Adrenal gland (tissue), 12 donors: Measurements from ENCODE around the gene RBM23. TPM values are rescaled to one million over a fixed set of nuclear protein-coding genes. Genes with fewer than 3 reads are reported as not detected.

Experiments
- DNase-seq, 7 donors: peaks; one replicate each; pipeline ENCODE4 v3.0.0-alpha.2; 2019 to 2020
- H3K27ac ChIP-seq, 5 donors: fragments of 200-600 bp; sonication (generic) in 4 of 5; 1 replicate in 3 of 5; 2 replicates in 2 of 5; pipeline versions ENCODE4 v1.5.1 to v1.8.0; 2016 to 2020; ENCODE audit warnings: mild to moderate bottlenecking in 1 of 5
- H3K27me3 ChIP-seq: fragments of 200-600 bp; 2 replicates; pipeline ENCODE4 v1.8.0; 2021
- H3K36me3 ChIP-seq, 2 donors: fragments of 200-600 bp; replicated peaks in 1 of 2; 1 replicate in 1 of 2; 2 replicates in 1 of 2; pipeline versions ENCODE4 v1.5.1 to v1.8.0; 2018 to 2022
- H3K4me1 ChIP-seq, 2 donors: fragments of 200-600 bp; replicated peaks in 1 of 2; 1 replicate in 1 of 2; 2 replicates in 1 of 2; pipeline versions ENCODE4 v1.5.1 to v1.8.0; 2018 to 2021
- H3K4me3 ChIP-seq, 4 donors: fragments of 200-600 bp; sonication (generic) in 3 of 4; one replicate each; pipeline ENCODE4 v1.5.1; 2016 to 2018
- H3K9me3 ChIP-seq, 3 donors: fragments of 200-600 bp; sonication (generic) in 1 of 3; replicated peaks in 1 of 3; 1 replicate in 2 of 3; 2 replicates in 1 of 3; pipeline versions ENCODE4 v1.5.1 to v1.8.0; 2016 to 2021
- POLR2A ChIP-seq, 2 donors: fragments of 450-650 bp; IDR thresholded peaks; one replicate each; pipeline ENCODE4 v1.6.1; 2017; ENCODE audit warnings: antibody characterized with exemption in 2 of 2, mild to moderate bottlenecking in 2 of 2, moderate library complexity in 1 of 2
- WGBS, 4 donors: extraction: QIAGEN DNeasy Blood & Tissue Kit in 2 of 4; methylation state at CpG; one replicate each; pipeline versions ENCODE4 v1.1.5 to v1.1.7; 2013 to 2017; 5-methylcytosine and 5-hydroxymethylcytosine counted together
- intact Hi-C, 2 donors: fragments of 100-400 bp; cut with DNase I; formaldehyde crosslinking; loops; one replicate each; pipeline versions ENCODE4 v1.14.1 to v1.15.0; 2022 to 2023
- polyA plus RNA-seq, 3 donors: library from polyadenylated mRNA; stranded (reverse); fragments of 200-250 nt in 2 of 3; fragments of 350-450 nt in 1 of 3; fragmentation: Illumina TruSeq in 1 of 3; extraction: RNeasy Lipid Tissue Mini Kit (QIAGEN cat#74804) in 1 of 3; gene quantifications; one replicate each; pipeline ENCODE4 v1.2.3, GENCODE V29; 2013 to 2014
- total RNA-seq, 9 donors: library from RNA; depleted of rRNA in 4 of 9; stranded (reverse); fragments of >200 nt in 4 of 9; fragments of 120-200 nt in 1 of 9; fragmentation: NEBNext Ultra II Directional in 1 of 9; extraction: Animal tissue kit (Norgen Biotek cat#: 25700) in 1 of 9; gene quantifications; one replicate each; pipeline versions ENCODE4 v1.1.0 to v1.2.4, GENCODE V29; 2013 to 2023
- TF ChIP-seq, protein P1 (sequence below), 6 experiments: fragments of 450-650 bp in 4 of 6; fragments of 200-600 bp in 2 of 6; sonication (generic) in 1 of 6; IDR thresholded peaks; 1 replicate in 5 of 6; 2 replicates in 1 of 6; pipeline versions ENCODE4 v1.5.1 to v1.8.0; 2016 to 2021; ENCODE audit warnings: antibody characterized with exemption in 6 of 6, mild to moderate bottlenecking in 2 of 6, moderate library complexity in 1 of 6
- donor health status: healthy with polysubstance abuse.
- donor health status: Bipolar disorder and iron deficiency.
- donor health status: DM: yes; HTN: yes; CAD: no.
- donor health status: DM: no; HTN: no; CAD: no.
- donor health status: DM: no; HTN: no; CAD: no.
- donor health status: DM: yes; HTN: yes; CAD: no.

Gene RBM23
- total and polyA plus RNA-seq, 12 donors = 39.5 to 1,877 (median 80.1) TPM

GRCh38 chr14:22884738-22885523 lies 34.0 kb downstream of the RBM23 start:
- Histone ChIP-seq H3K9me3 (no peaks in the 10 kb centered on the region), H3K4me1 (peaks cover 0 to 9% of the 10 kb centered on the region in 2 donors), H3K4me3 (no peak overlapping the region), H3K27ac (no peak overlapping the region), H3K36me3 (no peaks in the 10 kb centered on the region), H3K27me3 (no peaks in the 10 kb centered on the region)
- DNase-seq = no peak
- TF ChIP-seq, protein P1, sequence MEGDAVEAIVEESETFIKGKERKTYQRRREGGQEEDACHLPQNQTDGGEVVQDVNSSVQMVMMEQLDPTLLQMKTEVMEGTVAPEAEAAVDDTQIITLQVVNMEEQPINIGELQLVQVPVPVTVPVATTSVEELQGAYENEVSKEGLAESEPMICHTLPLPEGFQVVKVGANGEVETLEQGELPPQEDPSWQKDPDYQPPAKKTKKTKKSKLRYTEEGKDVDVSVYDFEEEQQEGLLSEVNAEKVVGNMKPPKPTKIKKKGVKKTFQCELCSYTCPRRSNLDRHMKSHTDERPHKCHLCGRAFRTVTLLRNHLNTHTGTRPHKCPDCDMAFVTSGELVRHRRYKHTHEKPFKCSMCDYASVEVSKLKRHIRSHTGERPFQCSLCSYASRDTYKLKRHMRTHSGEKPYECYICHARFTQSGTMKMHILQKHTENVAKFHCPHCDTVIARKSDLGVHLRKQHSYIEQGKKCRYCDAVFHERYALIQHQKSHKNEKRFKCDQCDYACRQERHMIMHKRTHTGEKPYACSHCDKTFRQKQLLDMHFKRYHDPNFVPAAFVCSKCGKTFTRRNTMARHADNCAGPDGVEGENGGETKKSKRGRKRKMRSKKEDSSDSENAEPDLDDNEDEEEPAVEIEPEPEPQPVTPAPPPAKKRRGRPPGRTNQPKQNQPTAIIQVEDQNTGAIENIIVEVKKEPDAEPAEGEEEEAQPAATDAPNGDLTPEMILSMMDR (IDR thresholded peaks at IDR 0.05) = no peak
- WGBS, 4 donors = 89 to 95% (median 92%) methylated on average over 9 to 11 of the region's 11 CpGs
- intact Hi-C loops = no loop called here

- TF ChIP-seq POLR2A (IDR thresholded peaks at IDR 0.05) = no peak
- TF ChIP-seq, protein P1 (IDR thresholded peaks at IDR 0.05) = no peak
- H3K9me3 ChIP-seq = no peaks in the 10 kb centered on the region
- DNase-seq = no peak
- H3K27me3 ChIP-seq = no peaks in the 10 kb centered on the region
- peaks cover 0 to 9% of the 10 kb centered on the region in 2 donors for H3K4me1 ChIP-seq
- 85 to 92% (median 88%) methylated on average over 6 to 7 of the region's 7 CpGs for WGBS, 4 donors
- intact Hi-C loops = no loop called here
- no peaks in the 10 kb centered on the region for H3K36me3 ChIP-seq
- H3K4me3 ChIP-seq = no peak overlapping the region
- no peak overlapping the region for H3K27ac ChIP-seq
Observed at GRCh38 chr14:22884076-22884737, 34.7 kb downstream of the RBM23 start.

DNA sequence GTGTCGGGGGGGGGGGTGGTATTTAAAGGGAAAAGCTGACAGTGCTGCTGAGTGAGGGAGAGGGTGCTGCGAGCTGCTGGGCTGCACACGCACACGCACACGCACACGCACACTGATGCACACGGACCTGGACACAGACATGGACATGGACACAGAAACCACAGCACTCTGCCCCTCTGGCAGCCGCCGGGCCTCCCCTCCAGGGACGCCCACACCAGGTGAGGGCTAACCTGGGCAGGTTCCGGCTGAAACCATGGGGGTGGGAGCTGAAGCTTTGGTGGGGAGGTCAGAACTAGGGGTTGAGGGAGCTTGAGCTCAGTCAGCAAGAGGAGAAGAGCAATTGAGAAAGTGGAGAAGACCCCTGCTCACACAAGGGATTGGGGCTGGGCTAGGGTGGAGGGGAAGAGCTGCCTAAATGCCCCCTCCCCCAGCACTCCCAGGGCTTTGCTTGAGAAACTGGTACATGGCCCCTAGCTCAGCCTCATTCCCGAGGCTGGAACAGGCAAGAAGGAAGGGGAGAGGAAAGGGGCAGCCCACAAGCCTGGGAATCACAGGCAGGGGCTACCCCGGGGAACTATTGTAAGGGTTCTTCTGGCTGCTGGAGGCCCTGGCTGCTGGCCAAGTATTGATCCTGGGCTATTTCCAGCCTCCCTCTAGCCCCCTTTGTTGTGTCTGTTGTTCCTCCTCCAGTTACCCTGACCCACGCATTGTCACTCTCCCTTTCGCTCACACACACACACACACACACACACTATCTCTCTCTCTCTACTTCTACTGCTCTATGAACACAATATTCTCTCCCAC lies 35.6 kb downstream of the RBM23 start, which contains the start of gene REM2:
Gene REM2 (plus strand): TSS at position 50 of the 804 bp plus-strand sequence. CDS start 66 bp downstream, at position 116.
- intact Hi-C loops = no loop called here
- Histone ChIP-seq H3K27ac (no peak within 1 kb of the TSS), H3K27me3 (no peaks in the 10 kb centered on the region), H3K9me3 (no peaks in the 10 kb centered on the region), H3K4me3 (no peak within 1 kb of the TSS), H3K36me3 (peaks cover 0 to 5% of the 10 kb centered on the region in 2 donors), H3K4me1 (peaks cover 0 to 9% of the 10 kb centered on the region in 2 donors)
- 34 to 54% (median 37%) methylated on average over 7 to 15 of the region's 15 CpGs for WGBS, 4 donors
- no peak for TF ChIP-seq POLR2A (IDR thresholded peaks at IDR 0.05)
- TF ChIP-seq, protein P1 (IDR thresholded peaks at IDR 0.05) = no peak
- DNase-seq = peak in 1 of 7 donors; percentile 46
